ENCODE results near the gene UXS1.
A peak's percentile ranks its signal among the peaks of the same experiment; 100 is the strongest.
"Not testable (repeated sequence)": the region's sequence is repeated elsewhere in the genome, so short reads cannot be mapped to it uniquely, and the experiment has no call there.

Gene UXS1

DNA sequence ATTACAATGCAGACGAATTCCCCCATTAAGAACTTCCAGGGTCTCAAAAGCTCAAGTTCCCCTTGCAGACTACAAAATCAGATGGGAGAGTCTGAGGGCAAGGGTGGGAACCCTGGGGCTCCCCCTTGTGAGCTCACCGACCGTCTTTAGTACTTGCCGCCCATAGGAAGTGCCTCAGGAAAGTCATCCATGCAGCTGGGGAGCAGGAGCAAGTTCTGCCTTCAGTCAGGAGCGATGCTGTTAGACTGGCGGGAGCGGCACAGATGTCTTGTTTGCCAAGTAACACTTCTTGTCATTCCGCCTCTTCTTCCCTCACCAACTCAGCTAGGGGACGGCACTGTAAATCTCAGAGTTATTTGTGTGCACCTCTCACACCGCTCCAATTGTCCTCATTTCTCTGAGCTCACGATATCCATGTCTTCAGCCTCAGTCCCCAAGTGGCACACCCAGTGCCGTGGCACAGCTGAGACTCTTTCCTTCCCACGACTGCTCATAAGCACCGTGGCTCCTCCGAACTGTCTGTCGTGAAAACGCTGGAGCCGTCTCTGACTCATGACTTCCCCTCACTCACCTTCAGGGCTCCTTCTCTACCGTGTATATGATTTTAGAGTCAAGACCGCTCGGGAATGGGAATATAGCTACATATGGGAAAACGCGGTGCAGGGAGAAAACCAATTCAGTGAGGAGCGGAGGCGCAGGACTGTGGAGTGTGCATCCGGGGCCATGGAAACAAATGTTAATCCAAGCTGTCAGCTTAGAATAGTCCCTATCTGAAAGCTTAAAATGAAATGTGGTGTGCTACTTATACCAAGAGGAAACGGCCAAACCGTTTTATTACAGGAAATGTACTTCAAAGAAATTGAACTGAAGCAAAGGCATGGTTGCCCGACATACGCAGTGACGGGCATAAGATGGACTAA, 34.0 kb downstream of the UXS1 start:
- peak; percentile 69 to 70 for DNase-seq

DNA sequence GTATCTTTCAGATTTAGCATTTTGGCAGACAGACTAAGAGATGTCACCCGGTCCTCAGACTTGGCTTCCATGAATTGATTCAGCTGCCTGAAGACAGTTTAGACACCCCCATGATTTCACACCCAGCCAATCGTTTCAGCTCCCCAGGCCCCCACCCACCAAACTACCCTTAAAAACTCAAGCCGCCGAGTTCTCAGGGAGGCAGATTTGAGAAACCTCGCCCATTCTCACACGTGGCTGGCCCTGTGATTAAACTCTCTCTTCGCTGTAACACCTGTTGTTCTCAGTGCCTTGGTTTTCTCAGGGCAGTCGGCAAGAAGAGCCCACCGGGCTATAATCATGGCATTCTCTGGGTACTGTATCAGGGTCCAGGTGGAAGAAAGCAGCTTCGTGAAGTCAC, 35.2 kb downstream of the UXS1 start:
- peak; percentile 49 to 57 for DNase-seq

DNA sequence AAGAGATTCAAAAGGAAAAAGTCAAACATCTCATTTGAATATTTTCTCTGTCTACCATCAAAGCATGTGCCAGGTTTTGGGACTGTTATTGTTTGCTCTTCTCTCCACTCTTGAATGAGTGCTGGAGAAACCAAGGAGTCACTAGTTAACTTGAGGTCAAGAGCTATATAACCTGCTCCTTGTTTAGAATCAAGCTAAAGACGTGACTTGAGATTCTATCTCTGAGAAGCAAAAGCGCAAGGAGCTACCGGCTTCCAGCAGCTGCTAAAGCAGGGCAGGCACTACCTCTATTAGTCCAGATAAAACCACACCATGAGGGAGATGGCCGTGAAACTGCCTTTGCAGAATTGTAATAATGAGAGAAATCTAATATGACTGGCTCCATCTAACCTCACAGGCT, 36.0 kb downstream of the UXS1 start:
- DNase-seq = no peak

DNA sequence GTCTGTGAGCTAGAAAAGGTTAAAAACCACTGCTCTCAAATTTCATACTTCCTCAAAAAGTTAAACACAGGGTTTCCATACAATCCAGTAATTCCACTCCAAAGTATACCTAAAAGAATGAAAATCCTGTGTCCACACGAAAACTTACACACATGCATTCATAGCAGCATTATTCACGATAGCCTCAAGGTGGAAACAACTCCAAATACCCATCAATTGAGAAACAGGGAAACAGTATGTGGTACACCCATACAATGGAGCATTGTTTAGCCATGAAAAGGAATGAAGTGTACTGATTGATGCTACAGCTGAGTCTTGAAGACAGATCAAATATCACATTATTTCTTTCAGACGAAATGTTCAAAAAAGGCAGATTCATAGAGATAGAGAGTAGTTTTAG, 36.7 kb downstream of the UXS1 start:
- DNase-seq = no peak

DNA sequence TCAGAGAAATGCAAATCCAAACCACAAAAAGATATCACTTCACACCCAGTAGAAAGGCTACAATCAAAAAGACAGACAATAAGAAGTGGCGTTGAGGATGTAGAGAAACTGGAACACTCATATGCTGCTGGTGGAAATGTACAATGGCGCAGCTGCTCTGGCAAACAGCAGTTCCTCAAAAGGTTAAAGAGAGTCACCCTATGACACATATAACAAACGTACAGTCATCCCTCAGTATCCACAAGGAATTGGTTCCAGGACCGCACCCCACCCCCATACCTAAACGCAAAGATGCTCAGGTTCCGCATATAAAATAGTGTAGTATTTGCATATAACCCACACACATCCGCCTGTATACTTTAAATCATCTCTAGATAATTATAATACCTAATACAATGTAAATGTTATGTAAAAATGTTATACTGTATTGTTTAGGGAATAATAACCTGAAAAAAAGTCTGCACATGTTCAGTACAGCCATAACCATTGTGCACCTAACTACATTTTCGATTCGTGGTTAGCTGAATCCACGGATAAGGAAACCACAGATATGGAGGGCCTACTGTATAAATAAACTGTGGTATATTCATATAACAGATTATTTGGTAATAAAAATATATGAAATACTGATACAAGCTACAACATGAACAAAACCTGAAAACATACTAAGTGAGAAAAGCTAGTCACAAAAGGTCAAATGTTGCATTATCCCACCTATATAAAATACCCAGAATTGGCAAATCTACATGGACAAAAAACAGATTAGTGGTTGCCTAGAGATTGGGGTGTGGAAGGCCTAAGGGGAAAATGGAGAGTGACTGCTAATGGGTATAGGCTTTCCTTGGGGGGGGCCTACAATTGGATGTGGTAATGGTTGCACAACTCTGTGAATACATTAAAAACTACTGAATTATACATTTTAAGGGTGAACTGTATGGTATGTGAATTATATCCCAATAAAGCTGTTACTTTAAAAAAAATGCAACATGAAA, 37.5 kb downstream of the UXS1 start:
- DNase-seq = no peak

DNA sequence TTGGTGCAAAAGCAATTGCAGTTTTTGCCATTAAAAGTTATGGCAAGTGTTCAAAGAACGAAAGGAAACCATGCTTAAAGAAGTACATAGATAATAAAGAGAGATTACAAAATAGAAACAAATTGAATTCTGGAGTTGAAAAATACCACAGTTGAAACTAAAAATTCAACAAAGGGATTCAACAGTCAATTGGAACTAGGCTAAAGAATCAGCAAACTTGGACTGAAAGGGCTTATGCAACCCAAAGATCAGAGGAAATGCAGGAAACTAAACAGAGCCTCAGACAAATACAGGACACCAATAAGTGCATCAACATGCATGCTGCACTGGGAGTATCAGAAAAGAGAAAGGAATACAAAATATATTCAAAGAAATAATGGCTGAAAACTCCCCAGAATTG, 40.3 kb downstream of the UXS1 start:
- DNase-seq = no peak

DNA sequence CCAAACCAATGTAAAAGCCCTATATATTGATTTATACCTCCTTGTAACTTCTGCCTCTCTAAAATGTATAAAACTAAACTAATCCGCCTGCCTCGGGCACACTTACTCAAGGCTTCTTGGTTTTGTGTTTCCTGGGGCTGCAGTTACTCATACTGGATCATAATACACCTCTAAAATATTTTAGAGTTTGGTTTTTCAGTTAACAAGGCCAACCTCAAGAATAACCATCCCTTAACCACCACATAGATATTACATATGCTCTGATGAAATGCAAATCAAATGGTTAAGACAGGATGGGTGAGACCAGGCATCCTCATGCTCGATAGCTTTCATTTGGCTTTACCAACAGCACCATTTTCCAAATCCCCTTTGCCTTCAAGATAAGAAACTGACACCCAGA, 46.4 kb downstream of the UXS1 start:
- DNase-seq = no peak

DNA sequence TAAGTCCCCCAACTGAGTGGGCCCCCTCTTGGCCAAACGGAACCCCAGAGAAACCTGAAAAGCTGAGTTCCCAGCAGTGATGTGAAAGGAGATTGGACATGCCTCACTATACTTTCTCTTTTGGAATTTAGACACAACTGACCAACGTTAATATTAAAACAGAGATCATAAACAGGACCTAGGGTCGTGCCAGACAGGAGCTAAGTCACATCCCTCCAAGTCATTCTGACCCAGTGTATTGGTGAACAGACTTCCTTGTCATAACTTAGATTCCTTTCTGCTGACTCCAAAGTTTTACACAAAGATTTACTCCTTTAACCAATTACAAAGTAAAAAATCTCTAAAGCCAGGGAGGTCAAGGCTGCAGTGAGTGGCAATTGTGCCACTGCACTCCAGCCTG, 46.9 kb downstream of the UXS1 start:
- DNase-seq = no peak

DNA sequence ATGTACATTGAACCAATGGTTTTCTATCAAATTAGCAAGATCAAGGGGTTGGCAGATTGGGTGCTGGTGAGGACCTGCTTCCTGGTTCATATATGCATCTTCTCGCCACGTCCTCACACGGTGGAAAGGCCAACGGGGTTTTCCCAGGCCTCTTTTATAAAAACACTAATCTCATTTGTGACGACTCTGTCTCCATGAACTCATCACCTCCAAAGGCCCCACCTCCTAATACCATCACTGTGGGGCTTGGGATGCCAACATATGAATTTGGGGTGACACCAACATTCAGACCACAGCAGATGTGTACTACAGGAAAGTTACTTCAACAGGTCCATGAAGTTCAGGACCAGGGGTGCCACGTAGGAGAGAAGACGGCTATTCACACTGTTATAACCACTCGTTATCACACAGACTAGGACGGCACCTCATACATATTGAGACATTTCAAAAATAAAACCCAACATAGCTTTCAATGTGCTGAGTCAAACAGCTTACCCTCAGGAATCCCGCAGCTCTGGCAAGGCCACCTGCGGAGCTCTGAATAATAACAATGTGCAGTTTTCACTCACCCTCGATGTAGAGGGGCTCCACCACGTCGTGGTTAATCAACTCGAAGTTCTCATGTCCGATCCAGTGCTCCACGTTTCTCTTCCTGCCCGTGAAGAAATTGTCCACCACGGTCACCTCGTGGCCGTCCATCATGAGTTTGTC, 49.3 kb downstream of the UXS1 start:
- peak; percentile 50 to 55 for DNase-seq

DNA sequence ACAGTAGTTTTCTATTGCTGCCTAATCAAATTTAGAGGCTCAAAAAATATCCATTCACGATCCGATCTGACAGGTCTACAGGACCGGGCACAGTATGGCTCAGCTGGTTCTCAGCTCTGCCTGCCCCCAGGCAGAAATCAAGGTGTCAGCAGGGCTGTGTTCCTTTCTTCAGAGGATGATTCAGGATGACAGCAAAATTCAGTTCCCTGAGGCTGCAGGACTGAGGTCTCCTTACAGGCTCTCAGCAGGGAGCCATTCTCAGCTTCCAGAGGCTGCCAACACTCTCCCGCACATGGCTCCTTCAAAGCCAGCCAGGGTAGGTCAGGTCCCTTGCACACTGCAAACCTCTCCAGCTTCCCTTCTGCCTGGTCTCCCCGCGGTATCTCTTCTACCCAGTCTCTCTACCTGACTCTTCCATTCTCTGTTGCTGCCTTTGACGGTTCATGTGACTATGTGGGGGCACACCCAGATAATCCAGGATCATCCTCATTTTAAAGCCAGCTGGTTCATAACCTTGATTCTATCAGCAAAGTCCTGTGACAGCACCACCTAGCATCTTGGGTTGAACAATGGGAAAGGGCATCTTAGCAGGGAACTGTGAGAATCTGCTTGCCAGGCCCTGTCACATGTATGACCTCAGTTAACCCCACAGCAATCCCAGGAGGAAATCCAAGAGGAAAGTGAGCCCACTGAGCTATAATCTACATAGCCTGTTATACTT, 50.4 kb downstream of the UXS1 start:
- no peak for DNase-seq

DNA sequence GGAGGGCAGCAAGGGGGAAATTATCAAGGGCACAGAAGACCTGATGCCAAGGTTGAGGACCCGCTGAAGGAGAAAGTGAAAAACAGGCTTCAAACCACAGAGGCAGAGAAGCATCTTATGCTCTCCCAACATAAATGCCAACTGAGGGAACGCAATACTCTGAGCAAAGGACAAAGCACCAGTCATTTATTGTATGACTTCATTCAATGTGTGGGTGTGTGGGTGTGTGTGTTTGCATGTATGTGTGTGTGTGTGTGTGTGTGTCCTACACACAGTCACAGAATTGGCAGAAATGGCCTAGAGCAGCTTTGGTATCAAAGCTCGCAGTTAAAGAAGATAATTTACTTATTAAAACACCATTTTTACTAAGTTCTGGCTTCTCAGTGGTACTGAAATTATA, 51.4 kb downstream of the UXS1 start:
- peak; percentile 37 to 39 for DNase-seq

DNA sequence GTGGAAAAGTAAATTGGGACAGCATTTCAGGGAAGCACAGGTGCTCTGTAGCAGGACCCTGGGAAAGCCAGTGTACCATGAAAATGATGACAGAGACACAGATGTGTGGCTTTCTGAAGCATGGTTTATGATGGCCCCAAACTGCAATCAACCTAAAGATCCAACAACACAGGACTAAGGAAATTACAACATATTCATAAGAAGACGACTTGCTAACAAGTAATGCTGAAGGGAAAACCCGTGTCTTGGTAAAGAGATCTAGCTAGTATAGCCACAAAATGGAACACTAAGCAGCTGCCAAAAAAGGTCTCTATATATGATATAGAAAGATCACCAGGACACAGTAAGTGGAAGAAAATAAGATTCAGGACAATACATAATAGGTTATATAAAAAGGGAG, 53.2 kb downstream of the UXS1 start:
- DNase-seq = no peak

DNA sequence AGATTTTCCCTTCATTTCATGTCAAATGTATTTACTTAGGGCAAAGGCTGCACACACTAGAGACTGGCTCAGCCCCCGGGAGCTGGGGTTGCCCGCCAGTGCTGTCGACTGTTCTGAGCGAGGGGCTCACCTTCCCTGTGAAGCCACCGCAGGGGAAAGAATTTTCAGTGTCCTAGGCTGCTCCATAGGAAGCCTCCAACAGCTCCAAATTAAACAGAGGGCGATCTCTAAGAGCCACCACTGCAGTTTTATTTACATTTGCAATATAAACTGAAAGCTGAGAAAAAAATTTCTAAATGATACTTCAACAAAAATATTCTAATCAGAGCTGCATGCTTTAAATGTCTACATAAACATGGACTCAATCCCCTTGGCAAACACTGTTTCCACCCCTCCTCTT, 54.0 kb downstream of the UXS1 start:
- no peak for DNase-seq

DNA sequence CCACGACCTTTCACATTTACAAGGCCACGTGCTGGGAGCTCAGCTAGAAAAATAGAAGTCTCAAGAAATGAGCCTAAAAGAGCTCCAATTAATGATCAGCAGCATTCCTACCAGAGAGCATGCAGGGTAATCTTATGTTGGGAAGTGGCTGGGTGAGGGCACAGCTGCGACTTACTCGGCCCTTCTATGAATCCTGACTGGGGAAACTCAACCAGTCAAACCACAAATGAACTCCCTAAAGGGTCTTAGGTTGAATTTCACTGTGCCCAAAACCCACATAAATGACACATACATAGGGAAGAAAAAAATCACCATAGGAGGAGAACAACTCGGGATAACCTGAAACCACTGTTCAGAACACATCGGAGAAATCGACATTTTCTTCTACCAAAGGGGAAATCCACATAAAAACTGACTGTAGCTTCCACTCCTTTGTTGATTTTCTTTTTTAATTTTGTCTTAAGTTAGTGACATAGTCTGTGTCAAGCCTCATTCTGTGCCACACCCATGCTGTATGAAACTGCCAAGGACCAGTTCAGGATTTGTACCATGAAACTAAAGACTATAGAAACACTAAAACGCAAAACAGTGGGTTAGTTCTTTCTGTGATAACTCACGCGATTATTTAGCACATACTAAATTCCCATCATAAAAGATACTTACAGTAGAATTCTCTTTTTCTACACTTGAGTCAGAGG, 54.7 kb downstream of the UXS1 start:
- DNase-seq = no peak

DNA sequence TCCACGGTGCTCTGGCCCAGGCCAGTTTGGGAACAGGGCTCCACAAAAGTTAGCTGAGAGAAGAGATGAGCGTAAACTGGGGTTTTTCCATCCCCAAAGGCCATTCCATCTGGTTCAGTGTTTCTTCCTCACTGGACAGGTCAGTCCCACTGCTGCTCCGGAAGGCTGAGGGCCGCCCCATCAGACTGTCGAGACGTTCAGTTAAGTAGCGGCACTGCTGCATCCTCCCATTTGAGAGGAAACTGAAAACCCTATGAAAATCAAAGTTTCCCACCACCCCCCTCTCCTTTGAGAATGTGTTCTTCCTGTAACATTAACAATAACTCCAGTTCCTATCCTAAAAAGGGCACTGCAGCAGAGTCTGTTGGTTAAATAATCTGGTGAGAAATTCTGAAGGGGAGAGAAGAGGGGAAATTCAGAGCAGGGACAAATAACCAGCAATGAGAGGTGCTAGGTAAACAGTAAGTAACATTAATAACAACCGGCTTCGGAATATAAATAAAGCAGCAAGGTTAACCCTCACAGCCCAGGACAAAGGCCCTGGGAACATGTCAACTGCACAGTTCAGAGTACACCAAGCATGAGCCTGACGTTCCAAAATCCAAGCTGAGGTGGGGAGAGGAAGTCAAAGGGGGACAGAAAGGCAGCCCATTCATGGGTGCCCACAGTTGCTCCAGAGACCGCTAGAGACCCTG, 55.4 kb downstream of the UXS1 start:
- DNase-seq = no peak

DNA sequence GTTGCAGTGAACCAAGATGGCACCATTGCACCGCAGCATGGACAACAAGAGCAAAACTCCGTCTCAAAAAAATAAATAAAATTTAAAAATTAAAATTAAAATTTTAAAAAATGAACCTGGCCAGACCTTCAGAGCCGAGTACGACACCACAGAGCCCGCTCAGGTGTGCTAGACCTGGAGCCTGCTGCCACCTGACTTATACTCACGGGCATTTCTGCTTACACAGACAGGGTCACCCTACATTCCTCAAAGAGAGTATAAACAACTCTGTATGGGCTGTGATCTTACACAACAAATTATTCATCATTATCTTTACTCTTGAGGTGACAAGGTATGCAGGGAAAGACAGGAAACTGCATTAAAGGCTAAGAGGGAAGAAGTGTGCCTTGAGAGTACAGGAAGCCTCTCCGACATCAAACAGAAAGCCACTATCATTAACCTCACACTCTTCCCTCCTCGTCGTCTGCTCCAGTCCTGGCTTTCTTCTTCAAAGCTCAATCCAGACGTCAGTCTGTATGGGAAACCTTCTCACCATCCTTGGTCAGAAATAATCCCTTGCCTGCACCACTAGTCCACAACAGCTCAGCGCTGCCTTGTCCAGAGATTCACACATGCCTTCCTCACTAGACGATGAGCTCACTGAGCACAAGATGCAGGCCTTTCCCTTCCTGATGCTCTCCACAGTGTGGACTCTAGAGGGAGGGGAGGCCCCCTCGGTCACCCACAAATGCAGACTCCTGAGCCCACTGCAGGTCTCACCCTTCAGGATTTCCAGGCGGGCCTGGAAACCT, 56.2 kb downstream of the UXS1 start:
- no peak for DNase-seq

DNA sequence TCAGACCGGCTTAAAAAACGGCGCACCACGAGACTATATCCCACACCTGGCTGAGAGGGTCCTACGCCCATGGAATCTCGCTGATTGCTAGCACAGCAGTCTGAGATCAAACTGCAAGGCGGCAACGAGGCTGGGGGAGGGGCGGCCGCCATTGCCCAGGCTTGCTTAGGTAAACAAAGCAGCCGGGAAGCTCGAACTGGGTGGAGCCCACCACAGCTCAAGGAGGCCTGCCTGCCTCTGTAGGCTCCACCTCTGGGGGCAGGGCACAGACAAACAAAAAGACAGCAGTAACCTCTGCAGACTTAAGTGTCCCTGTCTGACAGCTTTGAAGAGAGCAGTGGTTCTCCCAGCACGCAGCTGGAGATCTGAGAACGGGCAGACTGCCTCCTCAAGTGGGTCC, 62.9 kb downstream of the UXS1 start:
- not testable (repeated sequence) for DNase-seq

DNA sequence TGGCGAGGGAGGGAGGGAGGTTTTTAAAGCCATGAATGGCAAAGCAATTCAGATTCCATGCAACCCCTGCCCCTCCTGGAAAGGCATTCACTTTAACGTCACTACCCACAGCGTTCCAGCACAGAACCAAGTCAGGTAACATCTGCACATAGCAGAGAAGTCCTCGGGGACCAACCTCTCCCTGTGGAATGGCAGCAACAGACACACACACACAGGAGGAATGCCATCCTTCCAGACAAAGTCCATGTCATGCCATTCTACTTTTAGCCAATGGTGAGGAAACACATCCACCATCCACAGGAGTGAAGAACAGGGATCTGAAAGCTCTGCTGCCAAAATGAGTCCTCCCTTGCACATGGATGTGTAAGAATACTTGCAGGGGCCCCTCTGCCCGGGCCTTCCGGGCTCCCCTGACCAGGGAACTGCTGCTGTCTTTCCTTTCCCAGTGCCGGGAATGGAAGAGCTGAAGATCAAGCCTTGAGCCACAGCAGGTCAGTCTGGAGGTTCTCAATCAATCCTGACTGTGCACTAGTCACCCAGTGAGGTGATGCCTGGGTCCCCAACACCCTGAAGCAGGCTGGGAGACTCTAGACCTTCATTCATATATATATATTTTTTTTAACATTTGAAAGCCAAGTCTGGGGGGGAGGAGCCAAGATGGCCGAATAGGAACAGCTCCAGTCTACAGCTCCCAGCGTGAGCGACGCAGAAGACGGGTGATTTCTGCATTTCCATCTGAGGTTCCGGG, 63.7 kb downstream of the UXS1 start:
- no peak for DNase-seq

DNA sequence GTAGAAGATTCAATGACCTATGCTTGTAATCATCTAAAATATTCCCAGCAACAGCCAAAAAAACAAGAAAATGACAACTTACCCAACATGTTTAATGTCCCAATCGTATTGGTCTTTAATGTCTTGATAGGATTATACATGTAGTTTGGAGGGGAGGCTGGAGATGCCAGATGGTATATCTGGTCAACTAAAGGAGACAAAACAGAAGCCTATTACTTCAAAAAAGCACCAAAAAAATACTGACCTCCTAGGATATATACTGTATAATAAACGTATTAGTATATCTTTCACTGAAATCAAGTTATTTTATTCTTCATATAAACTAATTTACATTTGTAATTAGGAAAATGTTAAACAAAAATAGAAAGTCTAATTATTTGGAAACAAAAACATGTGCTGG, 64.5 kb downstream of the UXS1 start:
- DNase-seq = no peak

DNA sequence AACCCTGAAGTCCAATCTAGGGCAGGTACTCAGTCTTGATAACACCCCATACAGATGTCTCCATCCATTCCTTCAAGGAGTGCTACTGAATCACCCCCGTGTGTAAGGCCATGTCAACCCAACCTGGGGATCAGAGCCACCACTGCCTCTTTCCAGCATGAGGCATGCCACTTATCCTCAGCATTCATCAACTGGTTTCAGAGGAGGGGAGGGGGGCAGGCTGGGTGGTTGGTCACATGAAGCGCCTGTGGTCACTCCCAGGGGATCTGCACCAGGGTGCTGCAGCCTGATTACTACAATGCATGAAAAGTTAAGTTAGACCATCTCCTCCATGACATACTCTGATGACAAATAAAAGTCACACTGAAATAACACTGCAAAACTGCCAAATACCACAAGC, 65.0 kb downstream of the UXS1 start:
- DNase-seq = no peak

All from activated CD4-positive, alpha-beta T cell treated with anti-CD3 and anti-CD28 coated beads, Interleukin-2, amount 50 U/mL, for 4 hours (primary cell).